Mesothelial cell of epicardium (in vitro differentiated cells): ENCODE measurements around the gene ECPAS. TPM values are rescaled to one million over a fixed set of nuclear protein-coding genes. Genes with fewer than 3 reads are reported as not detected.

Experiments
- DNase-seq, 2 experiments: peaks; one replicate each; pipeline ENCODE4 v3.0.0; 2021; ENCODE audit warnings: low spot score in 2 of 2; ENCODE audit not compliant: unreplicated experiment in 2 of 2
- H3K27ac Mint-ChIP-seq: 2 replicates; pipeline ENCODE4 v1.8.0; 2021; ENCODE audit warnings: mixed read lengths
- H3K27me3 Mint-ChIP-seq: 2 replicates; pipeline ENCODE4 v1.8.0; 2021; ENCODE audit warnings: low read depth, mixed read lengths
- H3K36me3 Mint-ChIP-seq: 2 replicates; pipeline ENCODE4 v1.8.0; 2021; ENCODE audit warnings: mixed read lengths
- H3K4me1 Mint-ChIP-seq: 2 replicates; pipeline ENCODE4 v1.8.0; 2021; ENCODE audit warnings: mixed read lengths
- H3K4me3 Mint-ChIP-seq: 2 replicates; pipeline ENCODE4 v1.8.0; 2021; ENCODE audit warnings: mild to moderate bottlenecking, moderate library complexity, mixed read lengths
- H3K9me3 Mint-ChIP-seq: 2 replicates; pipeline ENCODE4 v1.8.0; 2021; ENCODE audit warnings: mixed read lengths
- total RNA-seq: library from RNA; stranded (reverse); gene quantifications from 3 replicates; pipeline ENCODE4 v1.2.1, GENCODE V29; 2021
- TF ChIP-seq, protein P1 (sequence below): fragments of 200-600 bp; sonication (generic); IDR thresholded peaks from one replicate; pipeline ENCODE4 v1.5.0; 2021; ENCODE audit warnings: antibody characterized with exemption; ENCODE audit not compliant: unreplicated experiment

Gene ECPAS
- total RNA-seq, 1 donor from 2014 or later = 84.7 TPM

- H3K27me3 Mint-ChIP-seq = no peaks in the 10 kb centered on the region
- no peak overlapping the region for H3K4me3 Mint-ChIP-seq
- peaks cover 35% of the 10 kb centered on the region for H3K9me3 Mint-ChIP-seq
- H3K36me3 Mint-ChIP-seq = peaks cover 72% of the 10 kb centered on the region
- no peak for DNase-seq
- TF ChIP-seq, protein P1, sequence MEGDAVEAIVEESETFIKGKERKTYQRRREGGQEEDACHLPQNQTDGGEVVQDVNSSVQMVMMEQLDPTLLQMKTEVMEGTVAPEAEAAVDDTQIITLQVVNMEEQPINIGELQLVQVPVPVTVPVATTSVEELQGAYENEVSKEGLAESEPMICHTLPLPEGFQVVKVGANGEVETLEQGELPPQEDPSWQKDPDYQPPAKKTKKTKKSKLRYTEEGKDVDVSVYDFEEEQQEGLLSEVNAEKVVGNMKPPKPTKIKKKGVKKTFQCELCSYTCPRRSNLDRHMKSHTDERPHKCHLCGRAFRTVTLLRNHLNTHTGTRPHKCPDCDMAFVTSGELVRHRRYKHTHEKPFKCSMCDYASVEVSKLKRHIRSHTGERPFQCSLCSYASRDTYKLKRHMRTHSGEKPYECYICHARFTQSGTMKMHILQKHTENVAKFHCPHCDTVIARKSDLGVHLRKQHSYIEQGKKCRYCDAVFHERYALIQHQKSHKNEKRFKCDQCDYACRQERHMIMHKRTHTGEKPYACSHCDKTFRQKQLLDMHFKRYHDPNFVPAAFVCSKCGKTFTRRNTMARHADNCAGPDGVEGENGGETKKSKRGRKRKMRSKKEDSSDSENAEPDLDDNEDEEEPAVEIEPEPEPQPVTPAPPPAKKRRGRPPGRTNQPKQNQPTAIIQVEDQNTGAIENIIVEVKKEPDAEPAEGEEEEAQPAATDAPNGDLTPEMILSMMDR = no peak
- no peaks in the 10 kb centered on the region for H3K4me1 Mint-ChIP-seq
- no peak overlapping the region for H3K27ac Mint-ChIP-seq
Observed at GRCh38 chr9:111399772-111400563, 84.2 kb downstream of the ECPAS start.

- peaks cover 29% of the 10 kb centered on the region for H3K9me3 Mint-ChIP-seq
- peaks cover 71% of the 10 kb centered on the region for H3K36me3 Mint-ChIP-seq
- TF ChIP-seq, protein P1 = no peak
- H3K27me3 Mint-ChIP-seq = no peaks in the 10 kb centered on the region
- H3K4me3 Mint-ChIP-seq = no peak overlapping the region
- no peaks in the 10 kb centered on the region for H3K4me1 Mint-ChIP-seq
- DNase-seq = no peak
- no peak overlapping the region for H3K27ac Mint-ChIP-seq
Observed at GRCh38 chr9:111399211-111399739, 84.9 kb downstream of the ECPAS start.

DNA sequence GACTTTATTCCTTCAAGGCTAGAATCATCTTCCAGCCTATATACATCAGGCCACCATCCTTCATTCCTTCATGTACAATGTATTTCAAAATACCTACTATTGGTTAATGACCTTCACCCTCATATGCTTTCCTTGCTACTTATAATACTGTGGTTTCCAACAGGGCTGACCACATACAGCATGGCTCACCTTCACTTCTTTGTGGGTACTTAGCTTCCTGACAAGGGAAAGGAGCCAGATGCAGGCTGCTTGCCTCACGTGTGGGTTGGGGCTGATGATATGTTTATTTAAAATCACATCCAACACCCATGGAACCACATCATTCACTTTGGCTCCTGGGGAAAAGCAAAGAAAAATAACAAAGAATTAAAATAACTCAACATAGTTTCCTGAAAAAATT lies 90.2 kb downstream of the ECPAS start:
- TF ChIP-seq, protein P1 = no peak
- peaks cover 38% of the 10 kb centered on the region for H3K36me3 Mint-ChIP-seq
- no peaks in the 10 kb centered on the region for H3K27me3 Mint-ChIP-seq
- H3K27ac Mint-ChIP-seq = no peak overlapping the region
- no peak overlapping the region for H3K4me3 Mint-ChIP-seq
- no peak for DNase-seq
- H3K4me1 Mint-ChIP-seq = no peaks in the 10 kb centered on the region
- no peaks in the 10 kb centered on the region for H3K9me3 Mint-ChIP-seq

- DNase-seq = no peak
- Mint-ChIP-seq H3K27ac (no peak overlapping the region), H3K4me3 (no peak overlapping the region), H3K9me3 (no peaks in the 10 kb centered on the region), H3K36me3 (peaks cover 18% of the 10 kb centered on the region), H3K4me1 (no peaks in the 10 kb centered on the region), H3K27me3 (no peaks in the 10 kb centered on the region)
- TF ChIP-seq, protein P1 = no peak
Observed at GRCh38 chr9:111389406-111389805, 94.8 kb downstream of the ECPAS start.

- Mint-ChIP-seq H3K27me3 (no peaks in the 10 kb centered on the region), H3K4me1 (no peaks in the 10 kb centered on the region), H3K27ac (no peak overlapping the region), H3K9me3 (no peaks in the 10 kb centered on the region), H3K4me3 (no peak overlapping the region), H3K36me3 (peaks cover 12% of the 10 kb centered on the region)
- no peak for DNase-seq
- TF ChIP-seq, protein P1 = no peak
Observed at GRCh38 chr9:111386386-111386785, 97.8 kb downstream of the ECPAS start.
